Amniotic epithelial cell (primary cell): ENCODE data around the gene TANGO6.
"Not testable (repeated sequence)": the region's sequence is repeated elsewhere in the genome, so short reads cannot be mapped to it uniquely, and the experiment has no call there.

ENCODE experiments used
- DNase-seq: peaks from one replicate; pipeline ENCODE4 v3.0.0-alpha.2; 2010; ENCODE audit warnings: low read depth

Gene TANGO6

GRCh38 chr16:68969338-68969737 lies 126.0 kb downstream of the TANGO6 start:
- DNase-seq, result no peak

GRCh38 chr16:68972013-68972412 lies 128.7 kb downstream of the TANGO6 start:
- no peak for DNase-seq

- peak; percentile 51 for DNase-seq
Observed at GRCh38 chr16:68972720-68973119, 129.4 kb downstream of the TANGO6 start.

GRCh38 chr16:68973611-68974120 lies 130.3 kb downstream of the TANGO6 start:
- no peak for DNase-seq

GRCh38 chr16:68978303-68978954 lies 135.1 kb downstream of the TANGO6 start:
- no peak for DNase-seq

GRCh38 chr16:68980695-68981315 lies 137.5 kb downstream of the TANGO6 start:
- no peak for DNase-seq

- no peak for DNase-seq
Observed at GRCh38 chr16:68981971-68982370, 138.6 kb downstream of the TANGO6 start.

GRCh38 chr16:68984467-68984866 lies 141.1 kb downstream of the TANGO6 start:
- no peak for DNase-seq

GRCh38 chr16:68985268-68985667 lies 141.9 kb downstream of the TANGO6 start:
- no peak for DNase-seq

GRCh38 chr16:68985855-68986254 lies 142.5 kb downstream of the TANGO6 start:
- peak; percentile 72 for DNase-seq

- no peak for DNase-seq
Observed at GRCh38 chr16:68987734-68988457, 144.6 kb downstream of the TANGO6 start.

GRCh38 chr16:68990172-68990845 lies 147.0 kb downstream of the TANGO6 start:
- not testable (repeated sequence) for DNase-seq

GRCh38 chr16:68991075-68991474 lies 147.7 kb downstream of the TANGO6 start:
- DNase-seq, result no peak

- peak; percentile 58 for DNase-seq
Observed at GRCh38 chr16:68992521-68992920, 149.2 kb downstream of the TANGO6 start.

- DNase-seq, result no peak
Observed at GRCh38 chr16:68993456-68993855, 150.1 kb downstream of the TANGO6 start.

- DNase-seq, result peak; percentile 42
Observed at GRCh38 chr16:68993885-68994284, 150.6 kb downstream of the TANGO6 start.

GRCh38 chr16:68994324-68994723 lies 151.0 kb downstream of the TANGO6 start:
- no peak for DNase-seq

- DNase-seq, result peak; percentile 39
Observed at GRCh38 chr16:68995011-68995504, 151.7 kb downstream of the TANGO6 start.

GRCh38 chr16:68997564-68997963 lies 154.2 kb downstream of the TANGO6 start:
- no peak for DNase-seq

GRCh38 chr16:68999114-68999513 lies 155.8 kb downstream of the TANGO6 start:
- DNase-seq, result no peak

GRCh38 chr16:69003500-69003899 lies 160.2 kb downstream of the TANGO6 start:
- DNase-seq, result no peak

- DNase-seq, result no peak
Observed at GRCh38 chr16:69005641-69006355, 162.5 kb downstream of the TANGO6 start.
